LNCaP clone FGC (cell line): ENCODE measurements around the gene ACACA.

ENCODE experiments used
- DNase-seq: peaks from one replicate; pipeline ENCODE4 v3.0.0-alpha.2; 2011; ENCODE audit warnings: low read depth
- H3K4me3 ChIP-seq: 2 replicates; pipeline ENCODE4 v1.5.1; 2011; ENCODE audit warnings: mild to moderate bottlenecking, low read depth, low read length, control low read depth
- CTCF ChIP-seq: IDR thresholded peaks from 2 replicates; pipeline ENCODE4 v1.5.1; 2012; ENCODE audit warnings: mild to moderate bottlenecking; ENCODE audit not compliant: control insufficient read depth, insufficient read depth; ENCODE audit errors: extremely low read depth

ACACA gene

GRCh38 chr17:37432671-37433070, 26.0 kb upstream of the ACACA start:
- H3K4me3 ChIP-seq = no peak overlapping the region
- no peak for TF ChIP-seq CTCF
- no peak for DNase-seq

- no peak for TF ChIP-seq CTCF
- DNase-seq = no peak
- H3K4me3 ChIP-seq = no peak overlapping the region
Measured at GRCh38 chr17:37430051-37430627, 23.5 kb upstream of the ACACA start.

GRCh38 chr17:37429453-37429852, 22.8 kb upstream of the ACACA start:
- no peak for TF ChIP-seq CTCF
- H3K4me3 ChIP-seq = no peak overlapping the region
- DNase-seq = no peak

GRCh38 chr17:37429039-37429438, 22.4 kb upstream of the ACACA start:
- no peak overlapping the region for H3K4me3 ChIP-seq
- no peak for DNase-seq
- no peak for TF ChIP-seq CTCF

GRCh38 chr17:37425268-37425667, 18.6 kb upstream of the ACACA start:
- no peak overlapping the region for H3K4me3 ChIP-seq
- DNase-seq = no peak
- no peak for TF ChIP-seq CTCF

- TF ChIP-seq CTCF = no peak
- H3K4me3 ChIP-seq = no peak overlapping the region
- DNase-seq = no peak
Measured at GRCh38 chr17:37422971-37423625, 16.5 kb upstream of the ACACA start.

- TF ChIP-seq CTCF = no peak
Measured at GRCh38 chr17:37417852-37418251, 11.2 kb upstream of the ACACA start.

More at GRCh38 chr17:37417852-37418251, 11.2 kb upstream of the ACACA start:
- no peak for DNase-seq
- H3K4me3 ChIP-seq = no peak overlapping the region
